HG03354 (cell line): ENCODE results near the gene AGAP6.
A peak's percentile ranks its signal among the peaks of the same experiment; 100 is the strongest.
"Not testable (repeated sequence)": the region's sequence is repeated elsewhere in the genome, so short reads cannot be mapped to it uniquely, and the experiment has no call there.

Experiments
- ATAC-seq: cut with Tn5 transposase; IDR thresholded peaks from one replicate; pipeline ENCODE4 v1.9.1; 2021; ENCODE audit warnings: mild to moderate bottlenecking; ENCODE audit not compliant: unreplicated experiment, poor library complexity, severe bottlenecking

The AGAP6 gene

GRCh38 chr10:50021646-50022045 lies 33.4 kb downstream of the AGAP6 start:
- ATAC-seq: no peak

DNA sequence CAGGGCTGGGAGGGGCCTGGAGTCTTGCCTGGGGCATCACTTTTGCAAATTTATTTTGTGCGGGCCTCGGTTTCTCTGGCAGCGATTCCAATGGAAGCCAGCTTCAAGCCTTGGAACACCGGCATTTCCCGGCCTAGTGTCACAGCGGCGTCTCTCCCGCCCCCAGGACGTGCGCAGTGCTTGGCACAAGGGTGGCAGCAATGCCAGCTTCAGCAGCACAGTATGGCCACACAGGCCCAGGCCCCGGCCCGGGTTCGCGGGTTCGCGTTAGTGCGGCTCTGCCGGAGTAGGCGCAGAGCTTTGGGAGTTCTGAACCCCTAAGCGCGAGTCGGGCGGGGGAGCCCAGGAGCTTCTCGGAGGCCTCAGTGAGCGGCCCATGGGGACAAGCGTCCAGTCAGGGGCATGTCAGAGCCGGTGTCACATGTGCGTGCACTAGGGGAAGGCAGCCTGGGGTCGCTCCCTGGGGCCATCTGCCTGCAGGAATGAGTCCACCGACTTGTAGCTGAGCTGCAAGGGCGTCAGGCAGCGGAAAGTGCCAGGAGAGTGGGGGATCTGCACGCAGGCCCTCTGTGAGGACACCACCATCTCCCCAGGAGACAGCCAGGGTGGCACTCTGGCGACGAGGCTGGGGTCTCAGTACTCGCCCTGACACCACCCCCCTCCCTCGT lies 36.6 kb downstream of the AGAP6 start:
- ATAC-seq: not testable (repeated sequence)

DNA sequence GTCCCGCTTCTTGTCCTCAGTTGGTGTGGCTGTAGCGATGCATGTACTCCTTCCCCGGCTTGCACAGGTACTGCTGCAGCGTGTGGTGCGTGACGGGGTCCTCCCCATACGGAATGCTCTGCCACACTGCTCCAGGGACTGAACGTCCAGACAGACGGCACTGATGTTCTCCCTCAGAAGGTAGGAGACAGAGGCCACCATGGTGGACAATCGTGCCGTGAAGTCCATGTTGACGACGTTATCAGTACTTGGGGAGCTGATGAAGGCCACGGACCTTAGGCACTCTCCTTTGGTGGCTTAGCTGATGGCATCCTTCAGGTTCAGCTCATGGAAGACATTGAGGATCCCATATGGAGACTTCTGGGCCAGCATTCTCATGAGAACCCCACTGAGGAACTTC lies 37.4 kb downstream of the AGAP6 start:
- ATAC-seq: no peak

GRCh38 chr10:50027195-50027594 lies 39.0 kb downstream of the AGAP6 start:
- ATAC-seq: no peak

DNA sequence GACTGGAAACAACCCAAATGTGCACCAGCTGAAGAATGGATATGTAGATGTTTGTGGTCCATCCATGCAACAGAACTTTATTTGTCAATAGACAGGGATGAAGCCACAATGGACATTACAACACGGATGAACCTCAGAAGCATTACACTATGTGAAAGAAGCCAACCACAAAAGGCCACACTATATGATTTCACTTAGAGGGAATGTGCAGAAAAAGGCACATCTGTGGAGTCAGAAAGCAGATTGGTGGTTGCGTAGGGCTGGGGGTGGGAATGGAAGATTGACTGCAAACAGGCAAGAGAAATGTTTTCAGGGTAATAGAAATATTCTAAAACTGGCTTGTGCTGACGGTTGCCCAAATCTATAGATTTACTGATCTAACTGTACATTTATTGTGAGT lies 45.3 kb downstream of the AGAP6 start:
- no peak for ATAC-seq

DNA sequence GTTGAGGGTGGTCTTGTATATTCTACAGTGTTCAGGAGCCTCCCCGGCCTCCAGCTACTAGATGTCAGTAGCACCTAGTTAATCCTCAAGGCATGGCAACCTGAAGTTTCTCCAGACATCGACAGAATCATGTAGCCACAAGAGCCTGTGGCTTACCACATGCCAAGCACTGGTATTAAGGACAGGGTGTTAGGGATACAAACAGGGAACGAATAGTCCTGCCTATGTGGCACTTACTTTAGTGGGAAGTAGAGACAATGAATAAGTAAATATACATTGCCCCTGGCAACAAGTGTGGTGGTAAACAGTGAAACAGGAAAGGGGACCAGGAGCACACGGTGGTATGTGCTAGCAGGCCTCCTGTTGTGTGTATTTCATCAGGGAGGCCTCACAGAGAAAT lies 47.1 kb downstream of the AGAP6 start:
- not testable (repeated sequence) for ATAC-seq

DNA sequence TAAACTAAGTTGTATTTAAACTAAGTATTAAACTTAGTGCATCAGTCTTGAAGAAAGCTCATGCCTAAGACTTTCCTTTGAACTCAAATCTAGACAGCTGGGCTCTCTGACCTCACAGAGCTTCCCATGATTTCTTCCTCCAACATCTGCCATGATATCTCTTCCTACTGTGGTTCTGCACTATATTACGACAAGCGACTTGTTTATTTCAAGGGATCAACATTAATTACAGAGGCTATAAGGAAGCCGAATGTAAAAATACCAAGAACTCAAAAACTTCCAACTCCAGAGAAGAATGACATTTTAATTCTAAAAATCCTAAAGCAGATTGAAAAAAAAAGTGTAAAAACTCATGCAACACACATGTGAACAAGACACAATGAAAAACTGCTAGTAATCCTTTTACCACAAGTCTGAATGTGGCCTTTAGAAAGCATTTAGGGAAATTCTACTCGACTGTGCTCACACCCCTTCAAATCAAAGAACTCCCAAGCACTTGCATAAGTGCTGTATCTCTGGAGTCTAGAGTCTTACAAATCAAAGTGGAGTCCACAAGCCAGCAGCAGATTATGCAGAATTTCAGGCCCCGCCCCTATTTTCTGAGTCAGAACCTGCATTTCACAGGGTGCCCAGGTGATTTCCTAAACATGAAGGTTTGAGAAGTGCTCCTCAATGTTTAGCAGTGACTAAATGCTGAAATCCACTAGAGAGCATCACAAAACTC lies 56.9 kb downstream of the AGAP6 start:
- no peak for ATAC-seq

DNA sequence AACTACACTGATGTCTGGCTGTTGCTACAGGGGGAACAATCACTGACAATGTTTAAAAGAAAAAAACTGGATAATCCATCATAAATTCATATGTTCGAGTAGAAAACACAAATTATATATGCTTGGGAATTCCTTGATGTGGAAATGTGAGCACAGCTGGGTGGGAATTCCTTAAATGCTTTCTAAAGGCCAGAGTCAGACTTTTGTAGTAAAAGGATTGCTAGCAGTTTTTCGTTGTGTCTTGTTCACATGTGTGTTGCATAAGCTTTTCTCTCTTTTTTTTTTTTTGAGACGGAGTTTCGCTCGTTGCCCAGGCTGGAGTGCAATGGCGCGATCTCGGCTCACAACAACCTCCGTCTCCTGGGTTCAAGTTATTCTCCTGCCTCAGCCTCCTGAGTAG lies 58.3 kb downstream of the AGAP6 start:
- ATAC-seq: not testable (repeated sequence)

- not testable (repeated sequence) for ATAC-seq
Measured at GRCh38 chr10:50047594-50047993, 59.4 kb downstream of the AGAP6 start.

DNA sequence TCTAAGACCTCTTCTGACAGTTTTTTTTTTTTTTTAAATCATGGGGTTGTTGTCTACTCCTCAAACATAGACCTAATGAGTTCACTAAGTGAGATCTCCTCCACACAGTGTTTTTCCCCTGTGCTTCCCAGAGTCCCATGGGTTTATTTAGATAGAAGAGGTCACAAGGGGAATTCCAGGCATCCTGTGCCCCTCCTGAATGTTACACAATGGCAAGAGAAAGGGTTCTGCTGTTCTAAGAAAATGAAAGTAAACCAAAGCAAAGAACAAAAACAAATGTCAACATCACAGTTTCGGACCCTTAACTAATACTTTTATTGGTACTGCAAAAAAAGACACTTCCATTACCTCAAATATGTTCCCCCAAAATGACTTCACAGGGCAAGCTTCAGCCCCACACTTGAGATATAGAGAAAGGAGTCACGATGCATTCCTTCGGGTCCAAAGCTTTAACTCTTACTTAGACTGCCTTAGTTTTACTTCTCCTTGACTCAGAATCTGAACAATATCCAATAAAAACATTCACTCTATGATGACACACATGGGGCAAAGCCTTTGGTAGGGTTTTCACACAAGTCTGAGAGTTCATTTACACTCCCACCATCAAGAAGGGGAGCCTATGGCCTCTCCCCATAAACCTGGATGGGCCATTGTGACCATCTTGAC lies 63.9 kb downstream of the AGAP6 start:
- ATAC-seq: peak; percentile 59

DNA sequence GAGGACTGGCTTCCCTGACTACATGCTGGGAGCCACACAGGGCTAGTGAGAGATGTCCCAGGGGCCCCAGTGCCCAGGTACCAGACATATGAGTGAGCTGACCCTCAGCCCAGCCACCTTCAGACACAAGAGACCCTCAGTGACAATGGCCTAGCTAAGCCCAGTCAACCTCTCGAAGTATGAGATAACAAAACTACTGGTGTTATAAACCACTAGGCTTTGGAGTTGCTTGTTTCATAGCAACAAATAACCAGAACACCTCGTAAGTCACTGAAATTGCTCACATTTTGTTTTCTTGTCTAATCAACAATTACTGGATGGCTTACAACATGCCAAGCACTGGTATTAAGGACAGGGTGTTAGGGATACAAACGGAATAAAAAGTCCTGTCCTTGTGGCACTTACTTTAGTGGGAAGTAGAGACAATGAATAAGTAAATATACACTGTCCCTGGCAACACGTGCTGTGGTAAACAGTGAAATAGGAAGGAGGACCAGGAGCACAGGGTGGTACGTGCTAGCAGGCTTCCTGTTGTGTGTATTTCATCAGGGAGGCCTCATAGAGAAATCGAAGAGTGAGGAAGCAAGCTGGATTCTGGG lies 64.7 kb downstream of the AGAP6 start:
- not testable (repeated sequence) for ATAC-seq

- ATAC-seq: not testable (repeated sequence)
Measured at GRCh38 chr10:50055494-50056292, 67.5 kb downstream of the AGAP6 start.

DNA sequence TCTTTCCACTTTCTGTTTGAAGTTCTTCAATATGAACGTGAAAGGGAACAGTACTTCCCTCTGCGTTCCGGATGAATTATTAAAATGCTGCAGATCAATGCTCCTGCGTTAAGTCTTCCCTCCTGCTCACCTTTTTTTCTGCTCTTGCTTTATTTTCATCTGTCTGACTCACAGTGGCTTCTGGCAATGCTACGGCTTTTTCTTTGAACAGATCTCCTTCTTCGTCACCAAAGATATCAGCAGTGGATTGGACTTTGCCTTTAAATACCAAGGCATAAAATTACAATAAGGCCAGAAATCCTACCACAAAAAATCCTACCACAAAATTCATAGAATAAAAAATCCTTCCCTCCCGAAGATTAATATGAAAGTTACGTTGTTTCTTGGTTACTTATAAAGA lies 68.4 kb downstream of the AGAP6 start:
- not testable (repeated sequence) for ATAC-seq

- not testable (repeated sequence) for ATAC-seq
Measured at GRCh38 chr10:50058727-50059126, 70.5 kb downstream of the AGAP6 start.

- ATAC-seq: not testable (repeated sequence)
Measured at GRCh38 chr10:50059946-50060345, 71.7 kb downstream of the AGAP6 start.
